SK-N-SH (cell line): ENCODE measurements around the gene SEBOX.

Experiments
- EP300 ChIP-seq, 2 experiments: IDR thresholded peaks; 2 replicates each; pipeline versions ENCODE4 v1.4.0 to v1.6.1; 2012; ENCODE audit warnings: borderline replicate concordance in 1 of 2, low read depth in 1 of 2, low read length in 1 of 2
- GABPA ChIP-seq: IDR thresholded peaks from 2 replicates; pipeline ENCODE4 v1.4.0; 2012; ENCODE audit warnings: low read depth, mild to moderate bottlenecking
- MXI1 ChIP-seq: IDR thresholded peaks from 2 replicates; pipeline ENCODE4 v1.6.1; 2012; ENCODE audit warnings: mild to moderate bottlenecking, low read depth, low read length, improper control_type of control experiment
- RAD21 ChIP-seq: IDR thresholded peaks from 2 replicates; pipeline ENCODE4 v1.6.1; 2012; ENCODE audit warnings: mild to moderate bottlenecking, low read length
- SIN3A ChIP-seq: IDR thresholded peaks from 2 replicates; pipeline ENCODE4 v1.6.1; 2012; ENCODE audit warnings: low read depth, mild to moderate bottlenecking, low read length, moderate library complexity, borderline replicate concordance
- TCF12 ChIP-seq: IDR thresholded peaks from 2 replicates; pipeline ENCODE4 v1.4.0; 2012
- YY1 ChIP-seq: IDR thresholded peaks from 2 replicates; pipeline ENCODE4 v1.4.0; 2012; ENCODE audit warnings: low read depth, mild to moderate bottlenecking
- TF ChIP-seq, protein P1 (sequence below): fragments of 200-600 bp; sonication (generic); IDR thresholded peaks from 2 replicates; pipeline ENCODE4 v1.6.1; 2017; ENCODE audit warnings: antibody characterized with exemption, mild to moderate bottlenecking, moderate library complexity

DNA sequence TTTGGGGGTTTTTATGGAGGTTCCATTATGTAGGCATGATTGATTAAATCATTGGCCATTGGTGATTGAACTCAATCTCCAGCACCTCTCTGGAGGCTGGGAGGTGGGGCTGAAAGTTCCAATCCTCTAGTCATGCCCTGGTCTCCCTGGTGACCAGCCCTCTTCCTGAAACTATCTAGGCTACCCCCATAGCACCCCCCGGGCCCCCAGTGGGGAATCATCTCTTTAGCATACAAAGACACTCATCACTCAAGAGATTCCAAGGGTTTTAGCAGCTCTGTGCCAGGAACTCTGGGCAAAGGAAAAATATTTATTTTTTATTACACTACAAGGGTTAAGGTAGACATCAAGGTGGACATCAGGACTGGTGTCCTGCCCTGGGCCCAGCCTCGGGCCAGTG is 30.4 kb upstream of the SEBOX start:
- TF ChIP-seq, protein P1, sequence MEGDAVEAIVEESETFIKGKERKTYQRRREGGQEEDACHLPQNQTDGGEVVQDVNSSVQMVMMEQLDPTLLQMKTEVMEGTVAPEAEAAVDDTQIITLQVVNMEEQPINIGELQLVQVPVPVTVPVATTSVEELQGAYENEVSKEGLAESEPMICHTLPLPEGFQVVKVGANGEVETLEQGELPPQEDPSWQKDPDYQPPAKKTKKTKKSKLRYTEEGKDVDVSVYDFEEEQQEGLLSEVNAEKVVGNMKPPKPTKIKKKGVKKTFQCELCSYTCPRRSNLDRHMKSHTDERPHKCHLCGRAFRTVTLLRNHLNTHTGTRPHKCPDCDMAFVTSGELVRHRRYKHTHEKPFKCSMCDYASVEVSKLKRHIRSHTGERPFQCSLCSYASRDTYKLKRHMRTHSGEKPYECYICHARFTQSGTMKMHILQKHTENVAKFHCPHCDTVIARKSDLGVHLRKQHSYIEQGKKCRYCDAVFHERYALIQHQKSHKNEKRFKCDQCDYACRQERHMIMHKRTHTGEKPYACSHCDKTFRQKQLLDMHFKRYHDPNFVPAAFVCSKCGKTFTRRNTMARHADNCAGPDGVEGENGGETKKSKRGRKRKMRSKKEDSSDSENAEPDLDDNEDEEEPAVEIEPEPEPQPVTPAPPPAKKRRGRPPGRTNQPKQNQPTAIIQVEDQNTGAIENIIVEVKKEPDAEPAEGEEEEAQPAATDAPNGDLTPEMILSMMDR, result no peak
- no peak for TF ChIP-seq MXI1
- no peak for TF ChIP-seq TCF12
- no peak for TF ChIP-seq EP300 (IDR thresholded peaks at IDR 0.05; ENCODE audit: borderline replicate concordance in 1 of 2, low read depth in 1 of 2, low read length in 1 of 2)
- TF ChIP-seq GABPA, result no peak
- TF ChIP-seq SIN3A, result no peak
- TF ChIP-seq YY1, result no peak
- no peak for TF ChIP-seq RAD21
